ENCODE results near the gene CPA5. TPM values are rescaled to one million over a fixed set of nuclear protein-coding genes. Genes with fewer than 3 reads are reported as not detected.

Gene CPA5
- polyA plus RNA-seq, 1 of the 3 experiments (the other 2 are of a cell fraction), result 1.3 TPM

GRCh38 chr7:130322615-130323014, 22.0 kb upstream of the CPA5 start:
- no peaks in the 10 kb centered on the region for H3K9me2 ChIP-seq
- peaks cover 8 to 9% of the 10 kb centered on the region in 2 experiments; a peak in 2 of 4 replicates for H3K4me1 ChIP-seq (ENCODE audit: control insufficient read depth in 1 of 2, insufficient read depth in 2 of 2, low read depth in 1 of 2, low read length in 1 of 2)
- H3K4me3 ChIP-seq (ENCODE audit: low read depth in 2 of 2, low read length in 1 of 2), result no peak overlapping the region
- no peak overlapping the region for H3K9ac ChIP-seq
- 97% methylated on average over 6 of the region's 7 CpGs for WGBS (ENCODE audit: low lambda C conversion rate)
- no peaks in the 10 kb centered on the region for H3K9me3 ChIP-seq
- no peak for DNase-seq
- no peak for TF ChIP-seq MAX (IDR thresholded peaks at IDR 0.05; ENCODE audit: low read depth)
- TF ChIP-seq YY1 (IDR thresholded peaks at IDR 0.05; ENCODE audit: low read depth), result no peak
- no peak for TF ChIP-seq CHD2 (IDR thresholded peaks at IDR 0.05; ENCODE audit: low read length, partially characterized antibody)
- no peak for TF ChIP-seq TCF12 (IDR thresholded peaks at IDR 0.05)
- TF ChIP-seq EZH2phosphoT487 (IDR thresholded peaks at IDR 0.05; ENCODE audit: borderline replicate concordance, low read depth), result no peak
- TF ChIP-seq NFIC (IDR thresholded peaks at IDR 0.05; ENCODE audit: borderline replicate concordance), result no peak
- TF ChIP-seq GATA2 (CRISPR knock-in tag; IDR thresholded peaks at IDR 0.05), result no peak
- no peak for TF ChIP-seq JUND (IDR thresholded peaks at IDR 0.05)
- no peak for TF ChIP-seq PBX3 (IDR thresholded peaks at IDR 0.05)
- TF ChIP-seq MXI1 (IDR thresholded peaks at IDR 0.05; ENCODE audit: low read depth, low read length), result no peak
- no peak for TF ChIP-seq RAD21 (IDR thresholded peaks at IDR 0.05; ENCODE audit: low read length)
- TF ChIP-seq CTCF (IDR thresholded peaks at IDR 0.05), result no peak
- TF ChIP-seq GABPA (IDR thresholded peaks at IDR 0.05; ENCODE audit: low read depth), result no peak
- H3K27ac ChIP-seq (ENCODE audit: low read depth in 2 of 2, low read length in 1 of 2), result no peak overlapping the region
- POLR2A ChIA-PET, result no interaction called here
- H3K36me3 ChIP-seq (replicated peaks in 1 of 2; ENCODE audit: control insufficient read depth in 1 of 2, insufficient read depth in 2 of 2, low read length in 1 of 2), result no peaks in the 10 kb centered on the region
- CTCF ChIA-PET, result interaction anchor here (0.7 kb wide), 1 partner anchor 574 kb away, joined by 3 read pairs; no protein-coding TSS in a partner anchor
- H3K79me2 ChIP-seq (ENCODE audit: insufficient read depth), result no peaks in the 10 kb centered on the region
- H3F3A ChIP-seq (replicated peaks; ENCODE audit: insufficient read depth), result peaks cover 8% of the 10 kb centered on the region
- no peak overlapping the region for H2AFZ ChIP-seq (ENCODE audit: low read depth)
- H3K4me2 ChIP-seq, result no peak overlapping the region
- no peaks in the 10 kb centered on the region for H3K27me3 ChIP-seq (ENCODE audit: insufficient read depth)
- no peaks in the 10 kb centered on the region for H4K20me1 ChIP-seq (ENCODE audit: insufficient read depth)

GRCh38 chr7:130324306-130324943, 20.2 kb upstream of the CPA5 start:
- Histone ChIP-seq H3K27ac (ENCODE audit: low read depth in 2 of 2, low read length in 1 of 2) (peak overlapping the region; percentile 48 to 65), H3K4me3 (ENCODE audit: low read depth in 2 of 2, low read length in 1 of 2) (no peak overlapping the region), H3K79me2 (ENCODE audit: insufficient read depth) (no peaks in the 10 kb centered on the region), H3K4me2 (peak overlapping the region; percentile 11), H2AFZ (ENCODE audit: low read depth) (peak overlapping the region; percentile 21; the same call in 1 of the 2 replicates), H3K9ac (no peak overlapping the region), H3F3A (replicated peaks; ENCODE audit: insufficient read depth) (peaks cover 8% of the 10 kb centered on the region), H3K9me3 (no peaks in the 10 kb centered on the region), H3K9me2 (no peaks in the 10 kb centered on the region), H3K36me3 (replicated peaks in 1 of 2; ENCODE audit: control insufficient read depth in 1 of 2, insufficient read depth in 2 of 2, low read length in 1 of 2) (no peaks in the 10 kb centered on the region), H3K27me3 (ENCODE audit: insufficient read depth) (no peaks in the 10 kb centered on the region), H4K20me1 (ENCODE audit: insufficient read depth) (no peaks in the 10 kb centered on the region), H3K4me1 (ENCODE audit: control insufficient read depth in 1 of 2, insufficient read depth in 2 of 2, low read depth in 1 of 2, low read length in 1 of 2) (peaks cover 8 to 9% of the 10 kb centered on the region in 2 experiments; a peak in 2 of 4 replicates)
- ChIA-PET CTCF (interaction anchor here (1.4 to 1.5 kb wide), 2 partner anchors 398 to 434 kb away, joined by 3 to 5 read pairs; no protein-coding TSS in a partner anchor), POLR2A (no interaction called here)
- peak; percentile 41 for DNase-seq
- 29% methylated on average over 8 of the region's 10 CpGs for WGBS (ENCODE audit: low lambda C conversion rate)
- TF ChIP-seq RFX5 (IDR thresholded peaks at IDR 0.05; ENCODE audit: low read length), result no peak
- TF ChIP-seq USF1 (IDR thresholded peaks at IDR 0.05; ENCODE audit: borderline replicate concordance, low read depth), result no peak
- no peak for TF ChIP-seq MXI1 (IDR thresholded peaks at IDR 0.05; ENCODE audit: low read depth, low read length)
- TF ChIP-seq PBX3 (IDR thresholded peaks at IDR 0.05), result peak; percentile 90
- TF ChIP-seq SMC3 (IDR thresholded peaks at IDR 0.05; ENCODE audit: low read depth, low read length), result 0 out of 2 replicates have a peak, but pooled peaks have one; percentile 6
- peak; percentile 91 for TF ChIP-seq JUND (IDR thresholded peaks at IDR 0.05)
- TF ChIP-seq SIN3A (IDR thresholded peaks at IDR 0.05; ENCODE audit: borderline replicate concordance, low read depth, low read length), result peak; percentile 69; the same call in 1 of the 2 replicates
- peak; percentile 66 to 79; a peak in 3 of 4 replicates for TF ChIP-seq EP300 (IDR thresholded peaks at IDR 0.05; ENCODE audit: borderline replicate concordance in 1 of 2, low read depth in 1 of 2, low read length in 1 of 2)
- TF ChIP-seq TCF12 (IDR thresholded peaks at IDR 0.05), result peak; percentile 88
- TF ChIP-seq ELF1 (IDR thresholded peaks at IDR 0.05), result no peak
- peak; percentile 12; the same call in 1 of the 2 replicates for TF ChIP-seq RXRA (IDR thresholded peaks at IDR 0.05; ENCODE audit: borderline replicate concordance, low read depth)
- TF ChIP-seq TEAD4 (IDR thresholded peaks at IDR 0.05; ENCODE audit: borderline replicate concordance, insufficient read depth), result peak; percentile 72
- peak; percentile 52; the same call in 1 of the 2 replicates for TF ChIP-seq NFIC (IDR thresholded peaks at IDR 0.05; ENCODE audit: borderline replicate concordance)
- TF ChIP-seq FOXM1 (IDR thresholded peaks at IDR 0.05; ENCODE audit: low read depth), result 0 out of 2 replicates have a peak, but pooled peaks have one; percentile 36
- TF ChIP-seq GABPA (IDR thresholded peaks at IDR 0.05; ENCODE audit: low read depth), result no peak
- TF ChIP-seq MAX (IDR thresholded peaks at IDR 0.05; ENCODE audit: low read depth), result peak; percentile 64; the same call in 1 of the 2 replicates

Data from SK-N-SH (cell line).